Measurements from ENCODE around the gene NT5DC4.

NT5DC4 gene

GRCh38 chr2:112772322-112772721 lies 51.5 kb downstream of the NT5DC4 start:
- no peak for DNase-seq (ENCODE audit: low spot score)
- no peak for TF ChIP-seq CTCF (IDR thresholded peaks at IDR 0.05; ENCODE audit: extremely low read depth, missing control alignments)

- TF ChIP-seq CTCF (IDR thresholded peaks at IDR 0.05; ENCODE audit: extremely low read depth, missing control alignments): no peak
- no peak for DNase-seq (ENCODE audit: low spot score)
Observed at GRCh38 chr2:112772911-112773475, 52.2 kb downstream of the NT5DC4 start.

- DNase-seq (ENCODE audit: low spot score): no peak
- TF ChIP-seq CTCF (IDR thresholded peaks at IDR 0.05; ENCODE audit: extremely low read depth, missing control alignments): no peak
Observed at GRCh38 chr2:112773556-112773955, 52.7 kb downstream of the NT5DC4 start.

GRCh38 chr2:112774536-112775285 lies 53.9 kb downstream of the NT5DC4 start:
- no peak for TF ChIP-seq CTCF (IDR thresholded peaks at IDR 0.05; ENCODE audit: extremely low read depth, missing control alignments)
- no peak for DNase-seq (ENCODE audit: low spot score)

GRCh38 chr2:112776113-112776512 lies 55.3 kb downstream of the NT5DC4 start:
- TF ChIP-seq CTCF (IDR thresholded peaks at IDR 0.05; ENCODE audit: extremely low read depth, missing control alignments): no peak
- DNase-seq (ENCODE audit: low spot score): no peak

GRCh38 chr2:112777036-112777435 lies 56.2 kb downstream of the NT5DC4 start:
- DNase-seq (ENCODE audit: low spot score): no peak
- no peak for TF ChIP-seq CTCF (IDR thresholded peaks at IDR 0.05; ENCODE audit: extremely low read depth, missing control alignments)

GRCh38 chr2:112779598-112779997 lies 58.8 kb downstream of the NT5DC4 start:
- TF ChIP-seq CTCF (IDR thresholded peaks at IDR 0.05; ENCODE audit: extremely low read depth, missing control alignments): no peak
- DNase-seq (ENCODE audit: low spot score): no peak
